Sigmoid colon (tissue), 7 donors: Measurements from ENCODE around the gene CEP70. TPM values are rescaled to one million over a fixed set of nuclear protein-coding genes. Genes with fewer than 3 reads are reported as not detected.

Experiments used
- DNase-seq: peaks from one replicate; pipeline ENCODE4 v3.0.0-alpha.2; 2019
- H3K27ac ChIP-seq, 4 donors: fragments of 200-600 bp; sonication (generic); one replicate each; pipeline ENCODE4 v1.5.1; 2016 to 2019; ENCODE audit warnings: mild to moderate bottlenecking in 1 of 4
- H3K27me3 ChIP-seq, 3 donors: fragments of 200-600 bp; sonication (generic); one replicate each; pipeline ENCODE4 v1.5.1; 2019; ENCODE audit warnings: mild to moderate bottlenecking in 1 of 3
- H3K36me3 ChIP-seq, 4 donors: fragments of 200-600 bp; sonication (generic); one replicate each; pipeline ENCODE4 v1.5.1; 2016 to 2019
- H3K4me1 ChIP-seq, 4 donors: fragments of 200-600 bp; sonication (generic); one replicate each; pipeline ENCODE4 v1.5.1; 2017 to 2019
- H3K4me3 ChIP-seq, 4 donors: fragments of 200-600 bp; sonication (generic); one replicate each; pipeline ENCODE4 v1.5.1; 2017 to 2019; ENCODE audit warnings: mild to moderate bottlenecking in 2 of 4, moderate library complexity in 1 of 4
- H3K9me3 ChIP-seq, 4 donors: fragments of 200-600 bp in 3 of 4; sonication (generic) in 3 of 4; one replicate each; pipeline versions ENCODE4 v1.5.1 to v1.6.1; 2013 to 2019
- EP300 ChIP-seq, 4 donors: sonication (generic); formaldehyde crosslinking; IDR thresholded peaks; one replicate each; pipeline ENCODE4 v1.6.1; 2017; ENCODE audit warnings: antibody characterized with exemption in 4 of 4
- POLR2A ChIP-seq, 2 donors: fragments of 450-650 bp; IDR thresholded peaks; one replicate each; pipeline ENCODE4 v1.6.1; 2016; ENCODE audit warnings: antibody characterized with exemption in 2 of 2, mild to moderate bottlenecking in 2 of 2, moderate library complexity in 2 of 2
- POLR2AphosphoS5 ChIP-seq, 4 donors: sonication (generic); formaldehyde crosslinking; IDR thresholded peaks; one replicate each; pipeline ENCODE4 v1.6.1; 2017; ENCODE audit warnings: antibody characterized with exemption in 4 of 4
- WGBS, 2 donors: extraction: QIAGEN DNeasy Blood & Tissue Kit; methylation state at CpG; one replicate each; pipeline ENCODE4 v1.1.7; 2013; 5-methylcytosine and 5-hydroxymethylcytosine counted together
- intact Hi-C: fragments of 100-400 bp; cut with DNase I; formaldehyde crosslinking; loops from one replicate; pipeline ENCODE4 v1.15.1; 2023
- polyA plus RNA-seq, 3 donors: library from polyadenylated mRNA; stranded (reverse); fragments of 200-250 nt; gene quantifications; one replicate each; pipeline ENCODE4 v1.2.3, GENCODE V29; 2013
- total RNA-seq, 4 donors: library from RNA; depleted of rRNA; stranded (reverse); fragments of >200 nt; gene quantifications; one replicate each; pipeline ENCODE4 v1.1.0, GENCODE V29; 2016
- TF ChIP-seq, protein P1 (sequence below), 4 experiments: fragments of 450-650 bp in 3 of 4; fragments of 200-600 bp in 1 of 4; IDR thresholded peaks; one replicate each; pipeline ENCODE4 v1.5.1; 2016 to 2019; ENCODE audit warnings: antibody characterized with exemption in 4 of 4, mild to moderate bottlenecking in 3 of 4, moderate library complexity in 2 of 4
- donor health status: healthy with polysubstance abuse.
- donor health status: Bipolar disorder and iron deficiency.
- donor health status: healthy.

CEP70 gene
- total and polyA plus RNA-seq, 7 donors, result 12.0 to 77.2 (median 42.6) TPM

DNA sequence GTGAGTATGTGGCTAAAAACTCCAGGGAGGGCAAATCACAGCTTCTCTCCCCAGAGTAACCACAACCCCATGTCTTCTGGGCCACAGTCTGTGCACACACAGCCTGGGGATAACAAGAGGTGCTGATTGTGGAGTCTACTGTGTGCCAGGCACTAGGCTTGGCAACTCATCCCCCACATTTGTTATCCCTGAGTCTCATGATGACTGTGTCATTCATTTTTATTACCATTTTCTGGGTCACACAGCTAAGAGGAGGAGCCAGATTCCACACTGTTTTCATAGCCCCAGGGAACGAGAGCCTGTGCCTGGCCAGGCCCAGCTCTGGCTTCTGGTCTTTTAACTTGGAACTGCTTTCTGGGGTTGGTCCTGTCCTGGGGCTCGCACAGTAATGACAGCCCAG, 125.2 kb downstream of the CEP70 start:
- WGBS, 2 donors, result 49 to 65% methylated on average over 2 of the region's 2 CpGs
- intact Hi-C loops, result loop anchor here (1.0 kb wide), 1 partner anchor 25 kb away; no protein-coding TSS in a partner anchor
- DNase-seq, result peak; percentile 86
- peak overlapping the region in 3 of 4 donors; percentile 80 to 89 (median 87) for H3K27ac ChIP-seq
- H3K4me1 ChIP-seq, result peaks cover 0 to 47% (median 33%) of the 10 kb centered on the region in 4 donors
- H3K4me3 ChIP-seq, result no peak overlapping the region
- no peaks in the 10 kb centered on the region for H3K9me3 ChIP-seq
- no peaks in the 10 kb centered on the region for H3K27me3 ChIP-seq
- TF ChIP-seq, protein P1, sequence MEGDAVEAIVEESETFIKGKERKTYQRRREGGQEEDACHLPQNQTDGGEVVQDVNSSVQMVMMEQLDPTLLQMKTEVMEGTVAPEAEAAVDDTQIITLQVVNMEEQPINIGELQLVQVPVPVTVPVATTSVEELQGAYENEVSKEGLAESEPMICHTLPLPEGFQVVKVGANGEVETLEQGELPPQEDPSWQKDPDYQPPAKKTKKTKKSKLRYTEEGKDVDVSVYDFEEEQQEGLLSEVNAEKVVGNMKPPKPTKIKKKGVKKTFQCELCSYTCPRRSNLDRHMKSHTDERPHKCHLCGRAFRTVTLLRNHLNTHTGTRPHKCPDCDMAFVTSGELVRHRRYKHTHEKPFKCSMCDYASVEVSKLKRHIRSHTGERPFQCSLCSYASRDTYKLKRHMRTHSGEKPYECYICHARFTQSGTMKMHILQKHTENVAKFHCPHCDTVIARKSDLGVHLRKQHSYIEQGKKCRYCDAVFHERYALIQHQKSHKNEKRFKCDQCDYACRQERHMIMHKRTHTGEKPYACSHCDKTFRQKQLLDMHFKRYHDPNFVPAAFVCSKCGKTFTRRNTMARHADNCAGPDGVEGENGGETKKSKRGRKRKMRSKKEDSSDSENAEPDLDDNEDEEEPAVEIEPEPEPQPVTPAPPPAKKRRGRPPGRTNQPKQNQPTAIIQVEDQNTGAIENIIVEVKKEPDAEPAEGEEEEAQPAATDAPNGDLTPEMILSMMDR (IDR thresholded peaks at IDR 0.05), result no peak
- peak; percentile 83 to 91 (median 89) for TF ChIP-seq POLR2AphosphoS5 (IDR thresholded peaks at IDR 0.05)
- TF ChIP-seq EP300 (IDR thresholded peaks at IDR 0.05), result peak; percentile 61 to 87 (median 78)
- no peak for TF ChIP-seq POLR2A (IDR thresholded peaks at IDR 0.05)
- no peaks in the 10 kb centered on the region for H3K36me3 ChIP-seq

DNA sequence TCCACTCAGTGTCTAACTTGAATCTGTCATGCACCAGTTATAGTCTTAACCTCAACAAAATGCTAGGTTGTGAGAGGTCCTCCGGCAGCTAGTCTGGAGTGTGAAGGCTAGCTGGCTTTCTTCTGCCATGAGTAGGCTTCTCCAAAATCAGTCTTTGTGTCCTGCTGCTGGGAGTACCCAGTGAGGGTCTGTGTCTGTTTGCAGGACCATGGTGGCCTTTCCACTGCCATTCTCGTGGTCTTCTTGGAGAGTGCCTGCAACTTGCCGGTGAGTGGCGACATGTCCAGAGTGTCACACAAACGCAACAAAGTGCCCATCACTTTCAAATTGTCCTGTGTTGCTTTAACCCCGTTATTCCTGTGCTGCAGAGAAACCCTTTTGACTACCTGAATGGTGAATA, 125.6 kb downstream of the CEP70 start:
- H3K4me3 ChIP-seq, result no peak overlapping the region
- DNase-seq, result no peak
- WGBS, 2 donors, result 73 to 79% methylated on average over 6 of the region's 6 CpGs
- intact Hi-C loops, result no loop called here
- H3K27me3 ChIP-seq, result no peaks in the 10 kb centered on the region
- H3K27ac ChIP-seq, result peak overlapping the region in 3 of 4 donors; percentile 80 to 89 (median 87)
- peaks cover 0 to 47% (median 33%) of the 10 kb centered on the region in 4 donors for H3K4me1 ChIP-seq
- no peaks in the 10 kb centered on the region for H3K36me3 ChIP-seq
- H3K9me3 ChIP-seq, result no peaks in the 10 kb centered on the region
- TF ChIP-seq POLR2AphosphoS5 (IDR thresholded peaks at IDR 0.05), result no peak
- TF ChIP-seq EP300 (IDR thresholded peaks at IDR 0.05), result no peak
- no peak for TF ChIP-seq POLR2A (IDR thresholded peaks at IDR 0.05)
- TF ChIP-seq, protein P1 (IDR thresholded peaks at IDR 0.05), result no peak

DNA sequence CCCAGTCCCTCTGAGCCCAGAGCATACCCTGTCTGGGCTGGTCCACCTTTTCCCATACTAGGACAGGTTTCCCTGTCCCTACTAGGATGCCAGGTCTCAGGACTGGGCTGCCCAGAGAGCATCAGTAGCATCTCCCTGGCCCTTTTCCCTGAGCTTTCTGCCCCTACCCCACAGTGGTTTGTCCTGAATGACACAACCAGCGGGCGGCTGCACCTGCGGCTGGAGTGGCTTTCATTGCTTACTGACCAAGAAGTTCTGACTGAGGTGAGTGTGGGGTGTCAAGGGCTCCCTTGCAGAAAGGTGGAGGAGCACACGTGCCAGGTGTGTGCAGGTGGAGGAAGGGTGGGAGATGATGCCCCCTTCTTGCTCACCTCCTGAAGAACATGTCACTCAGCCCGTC, 126.1 kb downstream of the CEP70 start:
- 94% methylated on average over 5 of the region's 5 CpGs for WGBS, 2 donors
- Histone ChIP-seq H3K36me3 (no peaks in the 10 kb centered on the region), H3K27me3 (no peaks in the 10 kb centered on the region), H3K4me1 (peaks cover 0 to 47% (median 33%) of the 10 kb centered on the region in 4 donors), H3K4me3 (no peak overlapping the region), H3K27ac (peak overlapping the region in 3 of 4 donors; percentile 80 to 89 (median 87)), H3K9me3 (no peaks in the 10 kb centered on the region)
- intact Hi-C loops, result no loop called here
- no peak for DNase-seq
- TF ChIP-seq, protein P1 (IDR thresholded peaks at IDR 0.05), result no peak
- TF ChIP-seq EP300 (IDR thresholded peaks at IDR 0.05) (no peak), POLR2AphosphoS5 (IDR thresholded peaks at IDR 0.05) (no peak), POLR2A (IDR thresholded peaks at IDR 0.05) (no peak)

DNA sequence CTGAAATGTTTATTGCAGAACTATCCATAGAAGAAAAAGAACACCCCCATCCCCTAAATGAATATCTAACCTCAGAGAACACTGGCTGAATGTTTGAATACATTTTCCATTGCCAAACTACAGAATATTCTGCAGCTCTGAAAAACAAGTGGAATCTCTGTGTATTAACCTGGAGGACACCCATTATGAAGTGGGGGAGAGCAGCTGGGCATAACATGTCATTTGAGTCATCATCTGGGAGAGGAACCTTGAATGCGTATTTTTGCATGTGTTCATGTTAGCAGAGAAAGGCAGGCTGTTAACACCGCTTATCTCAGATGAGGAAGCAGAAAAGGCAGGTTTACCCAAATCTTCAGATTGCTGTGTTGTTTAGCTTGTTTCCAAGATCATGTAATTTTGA, 128.1 kb downstream of the CEP70 start:
- H3K27me3 ChIP-seq, result no peaks in the 10 kb centered on the region
- 77 to 81% methylated on average over 2 of the region's 2 CpGs for WGBS, 2 donors
- peaks cover 0 to 14% (median 0%) of the 10 kb centered on the region in 4 donors for H3K36me3 ChIP-seq
- TF ChIP-seq POLR2AphosphoS5 (IDR thresholded peaks at IDR 0.05), result no peak
- TF ChIP-seq EP300 (IDR thresholded peaks at IDR 0.05), result no peak
- no peak for TF ChIP-seq POLR2A (IDR thresholded peaks at IDR 0.05)
- TF ChIP-seq, protein P1 (IDR thresholded peaks at IDR 0.05), result no peak
- intact Hi-C loops, result no loop called here
- no peaks in the 10 kb centered on the region for H3K9me3 ChIP-seq
- H3K27ac ChIP-seq, result no peak overlapping the region
- no peak overlapping the region for H3K4me3 ChIP-seq
- peaks cover 0 to 34% (median 27%) of the 10 kb centered on the region in 4 donors for H3K4me1 ChIP-seq
- no peak for DNase-seq

DNA sequence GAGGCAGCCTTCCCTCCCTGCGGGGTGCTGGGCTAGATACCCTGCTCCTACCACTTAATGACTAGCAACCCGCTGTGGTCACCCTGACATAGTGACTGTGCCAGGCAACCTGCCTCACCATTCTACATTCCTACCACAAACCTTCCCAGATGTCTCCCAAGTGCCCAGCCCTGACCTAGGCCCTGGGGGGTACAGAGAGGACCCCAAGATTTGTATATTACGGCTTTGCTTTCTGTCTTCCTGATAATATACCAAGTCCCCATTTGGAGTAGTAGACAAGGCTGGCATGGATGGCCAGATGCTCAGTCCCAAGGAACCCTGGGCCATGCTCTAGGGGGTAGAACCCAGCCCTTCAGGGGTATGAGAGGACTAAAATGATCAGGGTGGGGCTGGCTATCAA, 128.6 kb downstream of the CEP70 start:
- Histone ChIP-seq H3K27ac (no peak overlapping the region), H3K4me3 (no peak overlapping the region), H3K27me3 (no peaks in the 10 kb centered on the region), H3K4me1 (peaks cover 0 to 32% (median 26%) of the 10 kb centered on the region in 4 donors), H3K36me3 (peaks cover 0 to 19% (median 0%) of the 10 kb centered on the region in 4 donors), H3K9me3 (no peaks in the 10 kb centered on the region)
- intact Hi-C loops, result no loop called here
- no peak for DNase-seq
- TF ChIP-seq EP300 (IDR thresholded peaks at IDR 0.05) (no peak), POLR2A (IDR thresholded peaks at IDR 0.05) (no peak), POLR2AphosphoS5 (IDR thresholded peaks at IDR 0.05) (no peak)
- TF ChIP-seq, protein P1 (IDR thresholded peaks at IDR 0.05), result no peak
- 94 to 95% methylated on average over 3 of the region's 3 CpGs for WGBS, 2 donors
